ENCODE results near the gene SLC29A2. TPM values are rescaled to one million over a fixed set of nuclear protein-coding genes. Genes with fewer than 3 reads are reported as not detected.
"Not testable (repeated sequence)": the region's sequence is repeated elsewhere in the genome, so short reads cannot be mapped to it uniquely, and the experiment has no call there.

SLC29A2 gene
- total and polyA plus RNA-seq, 5 donors from 2014 or later, result 0.83 to 3.4 (median 1.6) TPM

- DNase-seq; H3K9me3 ChIP-seq (ENCODE audit: control insufficient read depth in 2 of 2, low read length in 2 of 2); ATAC-seq (ENCODE audit: low read depth in 2 of 2); H3K27ac ChIP-seq (ENCODE audit: insufficient read depth, low read length, poor library complexity, severe bottlenecking); H3K27ac Mint-ChIP-seq; H3K27me3 ChIP-seq (ENCODE audit: control insufficient read depth, insufficient read depth, low read length); H3K4me3 ChIP-seq (ENCODE audit: low read depth, low read length); H3K36me3 ChIP-seq (ENCODE audit: control insufficient read depth, insufficient read depth, low read length); H3K9me3 Mint-ChIP-seq; H3K36me3 Mint-ChIP-seq: not testable (repeated sequence)
- peaks cover 4 to 19% (median 12%) of the 10 kb centered on the region in 4 donors for H3K4me1 Mint-ChIP-seq
- peaks cover 19% of the 10 kb centered on the region for H3K27me3 Mint-ChIP-seq
- peaks cover 19% of the 10 kb centered on the region for H3K4me1 ChIP-seq (ENCODE audit: control insufficient read depth, insufficient read depth, low read length, poor library complexity, severe bottlenecking)
- H3K4me3 Mint-ChIP-seq, result peak overlapping the region; percentile 5 to 53 (median 22)
These were observed 2.2 kb upstream of the SLC29A2 start for GRCh38 chr11:66373690-66374287.

GRCh38 chr11:66373265-66373664 is 1.7 kb upstream of the SLC29A2 start:
- H3K27ac ChIP-seq (ENCODE audit: insufficient read depth, low read length, poor library complexity, severe bottlenecking), result no peak overlapping the region
- Mint-ChIP-seq H3K4me1 (peaks cover 4 to 19% (median 12%) of the 10 kb centered on the region in 4 donors), H3K36me3 (no peaks in the 10 kb centered on the region), H3K27me3 (peaks cover 19% of the 10 kb centered on the region), H3K9me3 (no peaks in the 10 kb centered on the region), H3K27ac (peak overlapping the region in 1 of 3 donors; percentile 76), H3K4me3 (peak overlapping the region; percentile 5 to 28 (median 12))
- DNase-seq, result no peak
- no peaks in the 10 kb centered on the region for H3K9me3 ChIP-seq (ENCODE audit: control insufficient read depth in 2 of 2, low read length in 2 of 2)
- no peaks in the 10 kb centered on the region for H3K27me3 ChIP-seq (ENCODE audit: control insufficient read depth, insufficient read depth, low read length)
- H3K4me1 ChIP-seq (ENCODE audit: control insufficient read depth, insufficient read depth, low read length, poor library complexity, severe bottlenecking), result peaks cover 19% of the 10 kb centered on the region
- H3K36me3 ChIP-seq (ENCODE audit: control insufficient read depth, insufficient read depth, low read length), result no peaks in the 10 kb centered on the region
- no peak overlapping the region for H3K4me3 ChIP-seq (ENCODE audit: low read depth, low read length)
- no peak for ATAC-seq (ENCODE audit: low read depth in 2 of 2)

- ATAC-seq (ENCODE audit: low read depth in 2 of 2) (no peak), DNase-seq (no peak)
- no peaks in the 10 kb centered on the region for H3K9me3 ChIP-seq (ENCODE audit: control insufficient read depth in 2 of 2, low read length in 2 of 2)
- no peak overlapping the region for H3K4me3 ChIP-seq (ENCODE audit: low read depth, low read length)
- no peaks in the 10 kb centered on the region for H3K27me3 ChIP-seq (ENCODE audit: control insufficient read depth, insufficient read depth, low read length)
- H3K4me1 ChIP-seq (ENCODE audit: control insufficient read depth, insufficient read depth, low read length, poor library complexity, severe bottlenecking), result peaks cover 19% of the 10 kb centered on the region
- H3K27me3 Mint-ChIP-seq, result peaks cover 12% of the 10 kb centered on the region
- peaks cover 4 to 19% (median 12%) of the 10 kb centered on the region in 4 donors for H3K4me1 Mint-ChIP-seq
- no peaks in the 10 kb centered on the region for H3K9me3 Mint-ChIP-seq
- no peak overlapping the region for H3K27ac Mint-ChIP-seq
- H3K4me3 Mint-ChIP-seq, result peak overlapping the region; percentile 61 to 77 (median 66)
- no peaks in the 10 kb centered on the region for H3K36me3 Mint-ChIP-seq
- H3K27ac ChIP-seq (ENCODE audit: insufficient read depth, low read length, poor library complexity, severe bottlenecking), result no peak overlapping the region
- H3K36me3 ChIP-seq (ENCODE audit: control insufficient read depth, insufficient read depth, low read length), result no peaks in the 10 kb centered on the region
These were observed 2.3 kb downstream of the SLC29A2 start for GRCh38 chr11:66369073-66369894.

GRCh38 chr11:66368484-66368883 is 3.1 kb downstream of the SLC29A2 start:
- Mint-ChIP-seq H3K27me3 (peaks cover 12% of the 10 kb centered on the region), H3K36me3 (no peaks in the 10 kb centered on the region), H3K9me3 (no peaks in the 10 kb centered on the region), H3K4me1 (peaks cover 4 to 19% (median 12%) of the 10 kb centered on the region in 4 donors), H3K27ac (no peak overlapping the region), H3K4me3 (peak overlapping the region in 1 of 4 donors; percentile 67)
- ATAC-seq (ENCODE audit: low read depth in 2 of 2) (no peak), DNase-seq (no peak)
- Histone ChIP-seq H3K4me1 (ENCODE audit: control insufficient read depth, insufficient read depth, low read length, poor library complexity, severe bottlenecking) (peaks cover 19% of the 10 kb centered on the region), H3K4me3 (ENCODE audit: low read depth, low read length) (no peak overlapping the region), H3K36me3 (ENCODE audit: control insufficient read depth, insufficient read depth, low read length) (no peaks in the 10 kb centered on the region), H3K9me3 (ENCODE audit: control insufficient read depth in 2 of 2, low read length in 2 of 2) (no peaks in the 10 kb centered on the region), H3K27ac (ENCODE audit: insufficient read depth, low read length, poor library complexity, severe bottlenecking) (no peak overlapping the region), H3K27me3 (ENCODE audit: control insufficient read depth, insufficient read depth, low read length) (no peaks in the 10 kb centered on the region)

- peaks cover 19% of the 10 kb centered on the region for H3K4me1 ChIP-seq (ENCODE audit: control insufficient read depth, insufficient read depth, low read length, poor library complexity, severe bottlenecking)
- H3K27me3 Mint-ChIP-seq, result peaks cover 5% of the 10 kb centered on the region
- H3K27ac Mint-ChIP-seq, result peak overlapping the region in 1 of 3 donors; percentile 55
- no peak overlapping the region for H3K4me3 ChIP-seq (ENCODE audit: low read depth, low read length)
- ATAC-seq (ENCODE audit: low read depth in 2 of 2) (no peak), DNase-seq (no peak)
- H3K9me3 ChIP-seq (ENCODE audit: control insufficient read depth in 2 of 2, low read length in 2 of 2), result no peaks in the 10 kb centered on the region
- H3K27me3 ChIP-seq (ENCODE audit: control insufficient read depth, insufficient read depth, low read length), result no peaks in the 10 kb centered on the region
- peaks cover 4 to 18% (median 10%) of the 10 kb centered on the region in 4 donors for H3K4me1 Mint-ChIP-seq
- H3K36me3 Mint-ChIP-seq, result no peaks in the 10 kb centered on the region
- H3K36me3 ChIP-seq (ENCODE audit: control insufficient read depth, insufficient read depth, low read length), result no peaks in the 10 kb centered on the region
- no peak overlapping the region for H3K4me3 Mint-ChIP-seq
- H3K9me3 Mint-ChIP-seq, result no peaks in the 10 kb centered on the region
- no peak overlapping the region for H3K27ac ChIP-seq (ENCODE audit: insufficient read depth, low read length, poor library complexity, severe bottlenecking)
These were observed 3.8 kb downstream of the SLC29A2 start for GRCh38 chr11:66367561-66368312.

- Mint-ChIP-seq H3K27ac (no peak overlapping the region), H3K36me3 (no peaks in the 10 kb centered on the region)
- no peak overlapping the region for H3K27ac ChIP-seq (ENCODE audit: insufficient read depth, low read length, poor library complexity, severe bottlenecking)
These were observed 4.6 kb downstream of the SLC29A2 start for GRCh38 chr11:66366844-66367477.

More at GRCh38 chr11:66366844-66367477, 4.6 kb downstream of the SLC29A2 start:
- no peak for DNase-seq
- H3K27me3 ChIP-seq (ENCODE audit: control insufficient read depth, insufficient read depth, low read length), result no peaks in the 10 kb centered on the region
- no peaks in the 10 kb centered on the region for H3K9me3 ChIP-seq (ENCODE audit: control insufficient read depth in 2 of 2, low read length in 2 of 2)
- peak overlapping the region in 1 of 4 donors; percentile 29 for H3K4me3 Mint-ChIP-seq
- H3K4me1 ChIP-seq (ENCODE audit: control insufficient read depth, insufficient read depth, low read length, poor library complexity, severe bottlenecking), result peaks cover 13% of the 10 kb centered on the region
- no peak overlapping the region for H3K4me3 ChIP-seq (ENCODE audit: low read depth, low read length)
- ATAC-seq (ENCODE audit: low read depth in 2 of 2), result no peak
- H3K4me1 Mint-ChIP-seq, result peaks cover 0 to 12% (median 6%) of the 10 kb centered on the region in 4 donors
- H3K36me3 ChIP-seq (ENCODE audit: control insufficient read depth, insufficient read depth, low read length), result no peaks in the 10 kb centered on the region
- no peaks in the 10 kb centered on the region for H3K27me3 Mint-ChIP-seq
- H3K9me3 Mint-ChIP-seq, result no peaks in the 10 kb centered on the region

Measured in CD4-positive, CD25-positive, alpha-beta regulatory T cell (primary cell).